ENCODE measurements around the gene SHISA9.

The SHISA9 gene

GRCh38 chr16:13148836-13149235 is 247.4 kb downstream of the SHISA9 start:
- no peak for FAIRE-seq

DNA sequence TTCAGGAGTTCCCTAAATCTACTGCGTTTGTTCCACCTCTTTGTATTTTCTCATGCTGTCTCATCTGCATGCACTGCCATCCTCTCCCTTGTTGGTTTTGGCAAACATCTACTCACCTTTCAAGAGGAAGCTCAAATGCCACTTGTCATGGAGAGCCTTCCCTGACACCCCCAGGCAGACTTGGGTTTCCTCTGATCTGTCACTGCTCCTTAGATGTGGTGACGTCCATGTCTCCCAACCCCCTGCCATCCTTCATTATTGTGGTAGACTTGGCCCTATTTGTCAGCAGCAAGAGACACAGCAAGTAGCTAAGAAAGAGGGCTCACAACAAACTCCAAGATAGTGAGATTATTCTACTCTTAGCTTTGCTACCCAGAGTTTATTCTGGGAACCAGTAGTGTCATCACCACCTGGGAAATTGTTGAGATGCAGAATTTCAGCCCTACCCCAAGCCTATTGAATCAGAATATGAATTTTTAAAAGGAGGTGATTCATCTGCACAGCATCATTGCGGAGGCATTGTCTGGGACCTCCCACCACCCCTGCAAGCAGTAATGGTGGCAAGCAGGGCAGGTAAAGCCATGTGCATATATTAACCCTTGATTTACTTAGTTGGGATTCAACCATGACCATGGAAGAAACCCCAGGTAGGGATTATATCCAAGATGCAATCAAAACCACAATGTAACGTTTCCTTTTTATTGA is 248.9 kb downstream of the SHISA9 start:
- no peak for DNase-seq (ENCODE audit: extremely low spot score, insufficient read length, low read depth)
- FAIRE-seq, result no peak

More at GRCh38 chr16:13148836-13149235, 247.4 kb downstream of the SHISA9 start:
- DNase-seq (ENCODE audit: extremely low spot score, insufficient read length, low read depth), result no peak

GRCh38 chr16:13153696-13154095 is 252.3 kb downstream of the SHISA9 start:
- DNase-seq (ENCODE audit: extremely low spot score, insufficient read length, low read depth), result no peak
- FAIRE-seq, result no peak

- FAIRE-seq, result no peak
Observed at GRCh38 chr16:13154799-13155198, 253.4 kb downstream of the SHISA9 start.

DNA sequence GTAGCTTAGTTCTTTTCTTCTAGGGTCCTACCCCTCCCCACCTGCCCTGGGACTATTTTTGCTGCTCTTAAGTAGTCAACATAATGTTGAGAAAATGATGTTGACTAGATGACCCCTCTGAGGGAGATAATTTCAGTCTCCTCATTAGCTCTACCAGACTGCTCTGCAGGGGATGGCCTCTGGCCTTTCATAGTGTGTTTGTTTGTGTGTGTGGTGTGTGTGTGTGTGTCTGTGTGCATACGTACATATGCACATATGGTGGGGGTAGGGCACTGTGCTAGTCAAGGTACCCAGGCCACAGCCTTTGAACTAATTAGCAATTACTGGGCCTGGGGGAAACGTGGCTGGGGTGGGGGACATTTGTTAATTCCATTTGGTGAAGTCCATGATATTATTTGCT is 254.0 kb downstream of the SHISA9 start:
- DNase-seq (ENCODE audit: extremely low spot score, insufficient read length, low read depth), result no peak
- FAIRE-seq, result no peak

More at GRCh38 chr16:13154799-13155198, 253.4 kb downstream of the SHISA9 start:
- DNase-seq (ENCODE audit: extremely low spot score, insufficient read length, low read depth), result no peak

GRCh38 chr16:13155780-13156179 is 254.4 kb downstream of the SHISA9 start:
- FAIRE-seq (no peak), DNase-seq (ENCODE audit: extremely low spot score, insufficient read length, low read depth) (no peak)

GRCh38 chr16:13157082-13157481 is 255.7 kb downstream of the SHISA9 start:
- DNase-seq (ENCODE audit: extremely low spot score, insufficient read length, low read depth) (no peak), FAIRE-seq (no peak)

DNA sequence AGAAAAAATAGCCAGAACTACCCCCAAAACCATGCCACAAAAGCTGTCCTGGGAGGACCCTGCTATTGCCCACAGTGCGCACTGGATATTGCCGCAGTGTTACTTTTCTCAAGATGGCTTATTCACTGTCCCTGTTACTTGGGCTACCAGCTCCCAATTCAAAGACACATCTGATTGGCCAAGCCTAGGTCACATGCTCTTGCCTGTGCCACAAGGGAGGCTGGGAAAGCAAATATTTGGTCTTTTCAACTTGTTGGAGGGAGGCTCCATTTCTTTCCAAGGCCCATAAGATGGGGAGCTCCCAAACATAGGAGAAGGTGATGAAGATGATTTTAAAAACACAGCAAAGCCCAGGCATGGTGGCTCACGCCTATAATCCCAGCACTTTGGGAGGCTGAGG is 257.0 kb downstream of the SHISA9 start:
- FAIRE-seq (no peak), DNase-seq (ENCODE audit: extremely low spot score, insufficient read length, low read depth) (no peak)

- FAIRE-seq, result no peak
- no peak for DNase-seq (ENCODE audit: extremely low spot score, insufficient read length, low read depth)
Observed at GRCh38 chr16:13165024-13165423, 263.6 kb downstream of the SHISA9 start.

GRCh38 chr16:13168091-13168572 is 266.7 kb downstream of the SHISA9 start:
- DNase-seq (ENCODE audit: extremely low spot score, insufficient read length, low read depth) (no peak), FAIRE-seq (no peak)

GRCh38 chr16:13171313-13171712 is 269.9 kb downstream of the SHISA9 start:
- FAIRE-seq, result no peak

DNA sequence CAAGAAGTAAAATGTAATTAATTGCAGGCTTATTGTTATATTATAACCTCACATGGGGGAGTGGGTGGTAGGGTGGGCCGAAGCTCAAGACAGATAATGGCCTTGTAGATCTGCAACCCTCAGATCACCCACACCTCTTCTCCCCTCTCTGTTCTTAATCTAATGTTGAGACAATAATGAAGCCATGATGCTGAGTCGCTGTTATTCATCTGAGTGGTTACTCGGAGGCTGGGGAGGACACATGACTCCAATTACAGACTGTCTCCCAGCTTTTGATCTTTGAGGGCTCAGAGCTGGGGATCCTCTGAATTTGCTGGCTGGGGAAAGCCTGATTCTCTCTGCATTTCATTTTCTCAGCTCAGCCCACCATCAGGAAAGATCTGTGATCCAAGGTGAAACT is 275.3 kb downstream of the SHISA9 start:
- DNase-seq (ENCODE audit: extremely low spot score, insufficient read length, low read depth), result no peak
- FAIRE-seq, result no peak

More at GRCh38 chr16:13171313-13171712, 269.9 kb downstream of the SHISA9 start:
- no peak for DNase-seq (ENCODE audit: extremely low spot score, insufficient read length, low read depth)

- FAIRE-seq, result no peak
- no peak for DNase-seq (ENCODE audit: extremely low spot score, insufficient read length, low read depth)
Observed at GRCh38 chr16:13178318-13178717, 276.9 kb downstream of the SHISA9 start.

- FAIRE-seq (no peak), DNase-seq (ENCODE audit: extremely low spot score, insufficient read length, low read depth) (no peak)
Observed at GRCh38 chr16:13181432-13181831, 280.0 kb downstream of the SHISA9 start.

GRCh38 chr16:13186813-13187212 is 285.4 kb downstream of the SHISA9 start:
- DNase-seq (ENCODE audit: extremely low spot score, insufficient read length, low read depth) (no peak), FAIRE-seq (no peak)

DNA sequence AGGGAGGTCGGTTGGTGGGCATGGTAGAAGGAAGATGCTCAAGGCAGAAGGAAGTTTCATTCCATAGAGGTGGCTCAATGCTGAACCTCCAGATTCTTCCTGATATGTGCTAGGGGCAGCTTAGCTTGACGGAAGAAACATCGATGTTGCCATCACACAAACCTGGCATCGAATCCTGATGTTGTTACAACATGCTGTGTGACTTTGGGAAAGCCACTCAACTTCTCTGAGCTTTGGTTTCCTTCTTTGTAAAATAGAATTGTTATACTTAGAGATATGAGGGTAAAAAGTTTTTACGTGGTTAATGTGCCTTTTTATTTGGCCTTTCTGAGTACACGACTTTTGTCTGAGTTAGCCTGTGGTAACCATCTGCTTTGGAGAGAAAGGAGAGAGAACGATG is 287.9 kb downstream of the SHISA9 start:
- no peak for FAIRE-seq
- DNase-seq (ENCODE audit: extremely low spot score, insufficient read length, low read depth), result no peak

- DNase-seq (ENCODE audit: extremely low spot score, insufficient read length, low read depth) (no peak), FAIRE-seq (no peak)
Observed at GRCh38 chr16:13193721-13194120, 292.3 kb downstream of the SHISA9 start.

GRCh38 chr16:13194766-13195165 is 293.4 kb downstream of the SHISA9 start:
- no peak for DNase-seq (ENCODE audit: extremely low spot score, insufficient read length, low read depth)
- no peak for FAIRE-seq

DNA sequence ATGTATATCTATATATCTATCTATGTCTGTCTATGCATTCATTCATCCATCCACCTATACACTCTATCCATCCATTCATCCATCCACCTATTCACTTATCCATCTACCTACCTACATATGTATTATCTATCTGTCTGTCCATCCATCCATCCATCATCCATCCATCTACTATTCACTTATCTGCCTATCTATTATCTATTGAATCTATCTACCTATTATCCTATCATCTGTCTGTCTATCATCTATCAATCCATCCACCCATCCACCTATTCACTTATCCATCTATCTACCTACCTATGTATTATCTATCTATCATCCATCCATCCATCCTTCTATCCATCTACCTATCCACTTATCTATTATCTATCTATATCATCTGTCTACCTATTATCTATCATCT is 302.3 kb downstream of the SHISA9 start:
- DNase-seq (ENCODE audit: extremely low spot score, insufficient read length, low read depth), result no peak
- no peak for FAIRE-seq

- no peak for FAIRE-seq
Observed at GRCh38 chr16:13205352-13205751, 304.0 kb downstream of the SHISA9 start.

DNA sequence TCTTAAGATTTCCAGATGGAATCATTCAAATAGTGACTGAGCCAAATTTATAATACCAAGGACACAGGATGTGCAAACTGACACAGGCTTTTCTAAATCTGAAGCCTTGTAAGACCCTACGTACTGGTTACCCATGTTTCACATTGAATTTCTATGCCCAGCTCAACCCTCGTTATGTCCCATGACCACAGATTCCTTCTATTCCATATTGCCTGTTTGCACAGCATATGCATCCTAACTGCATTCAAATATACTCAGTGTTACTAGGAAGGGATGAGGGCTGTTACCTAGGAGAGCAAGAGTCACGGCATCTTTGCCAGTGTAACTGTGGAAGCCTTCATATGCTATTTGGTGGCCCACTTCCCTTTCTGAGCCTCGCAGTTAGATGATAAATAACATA is 305.2 kb downstream of the SHISA9 start:
- no peak for DNase-seq (ENCODE audit: extremely low spot score, insufficient read length, low read depth)
- no peak for FAIRE-seq

More at GRCh38 chr16:13205352-13205751, 304.0 kb downstream of the SHISA9 start:
- no peak for DNase-seq (ENCODE audit: extremely low spot score, insufficient read length, low read depth)

GRCh38 chr16:13207151-13207550 is 305.8 kb downstream of the SHISA9 start:
- DNase-seq (ENCODE audit: extremely low spot score, insufficient read length, low read depth) (no peak), FAIRE-seq (no peak)
